ENCODE measurements around the gene DEPP1.

The DEPP1 gene

GRCh38 chr10:44968500-44969400 lies 9.9 kb downstream of the DEPP1 start:
- TF ChIP-seq, protein P1, sequence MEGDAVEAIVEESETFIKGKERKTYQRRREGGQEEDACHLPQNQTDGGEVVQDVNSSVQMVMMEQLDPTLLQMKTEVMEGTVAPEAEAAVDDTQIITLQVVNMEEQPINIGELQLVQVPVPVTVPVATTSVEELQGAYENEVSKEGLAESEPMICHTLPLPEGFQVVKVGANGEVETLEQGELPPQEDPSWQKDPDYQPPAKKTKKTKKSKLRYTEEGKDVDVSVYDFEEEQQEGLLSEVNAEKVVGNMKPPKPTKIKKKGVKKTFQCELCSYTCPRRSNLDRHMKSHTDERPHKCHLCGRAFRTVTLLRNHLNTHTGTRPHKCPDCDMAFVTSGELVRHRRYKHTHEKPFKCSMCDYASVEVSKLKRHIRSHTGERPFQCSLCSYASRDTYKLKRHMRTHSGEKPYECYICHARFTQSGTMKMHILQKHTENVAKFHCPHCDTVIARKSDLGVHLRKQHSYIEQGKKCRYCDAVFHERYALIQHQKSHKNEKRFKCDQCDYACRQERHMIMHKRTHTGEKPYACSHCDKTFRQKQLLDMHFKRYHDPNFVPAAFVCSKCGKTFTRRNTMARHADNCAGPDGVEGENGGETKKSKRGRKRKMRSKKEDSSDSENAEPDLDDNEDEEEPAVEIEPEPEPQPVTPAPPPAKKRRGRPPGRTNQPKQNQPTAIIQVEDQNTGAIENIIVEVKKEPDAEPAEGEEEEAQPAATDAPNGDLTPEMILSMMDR (conservative IDR thresholded peaks at IDR 0.05; ENCODE audit: low read depth, low read length): no peak
- no peak for DNase-seq (ENCODE audit: low read depth)
- no peak overlapping the region for H3K4me3 ChIP-seq (ENCODE audit: low read length)

- H3K4me3 ChIP-seq (ENCODE audit: low read length): no peak overlapping the region
- DNase-seq (ENCODE audit: low read depth): no peak
- TF ChIP-seq, protein P1 (conservative IDR thresholded peaks at IDR 0.05; ENCODE audit: low read depth, low read length): no peak
Observed at GRCh38 chr10:44968091-44968490, 10.5 kb downstream of the DEPP1 start.

- H3K4me3 ChIP-seq (ENCODE audit: low read length): no peak overlapping the region
- TF ChIP-seq, protein P1 (conservative IDR thresholded peaks at IDR 0.05; ENCODE audit: low read depth, low read length): no peak
- no peak for DNase-seq (ENCODE audit: low read depth)
Observed at GRCh38 chr10:44967616-44968015, 11.0 kb downstream of the DEPP1 start.

- DNase-seq (ENCODE audit: low read depth): no peak
- TF ChIP-seq, protein P1 (conservative IDR thresholded peaks at IDR 0.05; ENCODE audit: low read depth, low read length): peak; percentile 20
Observed at GRCh38 chr10:44966816-44967509, 11.6 kb downstream of the DEPP1 start.

GRCh38 chr10:44966129-44966815 lies 12.3 kb downstream of the DEPP1 start:
- TF ChIP-seq, protein P1 (conservative IDR thresholded peaks at IDR 0.05; ENCODE audit: low read depth, low read length): no peak
- no peak for DNase-seq (ENCODE audit: low read depth)
- H3K4me3 ChIP-seq (ENCODE audit: low read length): no peak overlapping the region

More at GRCh38 chr10:44966816-44967509, 11.6 kb downstream of the DEPP1 start:
- no peak overlapping the region for H3K4me3 ChIP-seq (ENCODE audit: low read length)

GRCh38 chr10:44965651-44966097 lies 12.9 kb downstream of the DEPP1 start:
- no peak overlapping the region for H3K4me3 ChIP-seq (ENCODE audit: low read length)
- DNase-seq (ENCODE audit: low read depth): no peak
- TF ChIP-seq, protein P1 (conservative IDR thresholded peaks at IDR 0.05; ENCODE audit: low read depth, low read length): no peak

Measured in retinal pigment epithelial cell (primary cell).